PC-3 (cell line): Measurements from ENCODE around the gene LRPAP1. TPM values are rescaled to one million over a fixed set of nuclear protein-coding genes. Genes with fewer than 3 reads are reported as not detected.

Source experiments
- ATAC-seq: fragments of 200-7000 bp; cut with Tn5 transposase; 2 replicates; pipeline ENCODE4 v1.9.1; 2020; ENCODE audit warnings: mild to moderate bottlenecking, moderate library complexity
- BruUV-seq: library from RNA; stranded (reverse); fragments of 400-500 nt; replicated peaks from 2 replicates; lab custom pipeline; 2021; lab: Mats Ljungman, UMichigan
- CTCF ChIA-PET: fragments of 300-600 bp; sonication (Branson Sonifier 250); formaldehyde crosslinking; loops from one replicate; lab custom pipeline; 2022; ENCODE audit warnings: antibody characterized with exemption; lab: Charles Lee
- POLR2A ChIA-PET: fragments of 300-600 bp; sonication (Branson Sonifier 250); formaldehyde crosslinking; loops from one replicate; lab custom pipeline; 2022; ENCODE audit warnings: antibody characterized with exemption; ENCODE audit not compliant: unreplicated experiment; lab: Charles Lee
- DNase-seq: peaks from one replicate; pipeline ENCODE4 v3.0.0-alpha.2; 2015
- H2AFZ ChIP-seq: fragments of 300-600 bp; sonication (generic); 2 replicates; pipeline ENCODE4 v1.6.0; 2016; ENCODE audit warnings: antibody characterized with exemption, low read length
- H3F3A ChIP-seq: fragments of 300-600 bp; sonication (generic); one replicate; pipeline ENCODE4 v1.6.0; 2017; ENCODE audit warnings: antibody characterized with exemption, low read length, control low read depth, mild to moderate bottlenecking; ENCODE audit not compliant: unreplicated experiment
- H3K27ac ChIP-seq: fragments of 300-600 bp; sonication (generic); 2 replicates; pipeline ENCODE4 v1.5.1; 2016; ENCODE audit warnings: mild to moderate bottlenecking, low read length
- H3K27me3 ChIP-seq: fragments of 300-600 bp; sonication (generic); 2 replicates; pipeline ENCODE4 v1.6.1; 2016; ENCODE audit warnings: low read length, mixed read lengths
- H3K36me3 ChIP-seq: fragments of 300-600 bp; sonication (generic); 2 replicates; pipeline ENCODE4 v1.6.1; 2016; ENCODE audit warnings: low read depth, mixed run types, low read length, mixed read lengths
- H3K4me1 ChIP-seq: fragments of 300-600 bp; sonication (generic); 2 replicates; pipeline ENCODE4 v1.5.1; 2016; ENCODE audit warnings: low read length; ENCODE audit not compliant: insufficient read depth
- H3K4me2 ChIP-seq: fragments of 300-600 bp; sonication (generic); 2 replicates; pipeline ENCODE4 v1.6.0; 2016; ENCODE audit warnings: low read length
- H3K4me3 ChIP-seq: fragments of 300-600 bp; sonication (generic); 2 replicates; pipeline ENCODE4 v1.5.1; 2016; ENCODE audit warnings: mild to moderate bottlenecking, low read length, mixed read lengths
- H3K79me2 ChIP-seq: fragments of 300-600 bp; sonication (generic); 2 replicates; pipeline ENCODE4 v1.6.1; 2017; ENCODE audit warnings: low read length, mixed read lengths
- H3K9ac ChIP-seq: fragments of 300-600 bp; sonication (generic); 2 replicates; pipeline ENCODE4 v1.6.0; 2016; ENCODE audit warnings: mild to moderate bottlenecking, low read length
- H3K9me2 ChIP-seq: fragments of 300-600 bp; sonication (generic); replicated peaks from 2 replicates; pipeline ENCODE4 v1.6.1; 2016; ENCODE audit warnings: mixed run types, low read length, mixed read lengths
- H3K9me3 ChIP-seq: fragments of 300-600 bp; sonication (generic); 2 replicates; pipeline ENCODE4 v1.6.1; 2016; ENCODE audit warnings: low read length, mixed read lengths
- H4K20me1 ChIP-seq: fragments of 300-600 bp; sonication (generic); 2 replicates; pipeline ENCODE4 v1.6.1; 2016; ENCODE audit warnings: low read length, mixed read lengths
- CTCF ChIP-seq: fragments of 300-600 bp; sonication (generic); conservative IDR thresholded peaks from 2 replicates; pipeline ENCODE4 v1.5.1; 2017; ENCODE audit warnings: antibody characterized with exemption, low read depth, mild to moderate bottlenecking, low read length
- EZH2 ChIP-seq: fragments of 300-600 bp; sonication (generic); IDR thresholded peaks from one replicate; pipeline ENCODE4 v1.6.1; 2017; ENCODE audit warnings: antibody characterized with exemption, mild to moderate bottlenecking, low read length; ENCODE audit not compliant: unreplicated experiment
- EZH2phosphoT487 ChIP-seq: fragments of 300-600 bp; sonication (generic); IDR thresholded peaks from 2 replicates; pipeline ENCODE4 v1.6.1; 2018; ENCODE audit warnings: mild to moderate bottlenecking, antibody characterized with exemption, low read length, borderline replicate concordance
- intact Hi-C: fragments of 100-400 bp; cut with micrococcal nuclease; formaldehyde crosslinking; loops from 2 replicates; pipeline ENCODE4 v1.9.0; 2023
- total RNA-seq: library from RNA; depleted of rRNA; stranded (reverse); fragments of >200 nt; gene quantifications from 2 replicates; pipeline ENCODE4 v1.2.3, GENCODE V29; 2014

The LRPAP1 gene
- total RNA-seq, 1 experiment from 2014 or later = 133 TPM

DNA sequence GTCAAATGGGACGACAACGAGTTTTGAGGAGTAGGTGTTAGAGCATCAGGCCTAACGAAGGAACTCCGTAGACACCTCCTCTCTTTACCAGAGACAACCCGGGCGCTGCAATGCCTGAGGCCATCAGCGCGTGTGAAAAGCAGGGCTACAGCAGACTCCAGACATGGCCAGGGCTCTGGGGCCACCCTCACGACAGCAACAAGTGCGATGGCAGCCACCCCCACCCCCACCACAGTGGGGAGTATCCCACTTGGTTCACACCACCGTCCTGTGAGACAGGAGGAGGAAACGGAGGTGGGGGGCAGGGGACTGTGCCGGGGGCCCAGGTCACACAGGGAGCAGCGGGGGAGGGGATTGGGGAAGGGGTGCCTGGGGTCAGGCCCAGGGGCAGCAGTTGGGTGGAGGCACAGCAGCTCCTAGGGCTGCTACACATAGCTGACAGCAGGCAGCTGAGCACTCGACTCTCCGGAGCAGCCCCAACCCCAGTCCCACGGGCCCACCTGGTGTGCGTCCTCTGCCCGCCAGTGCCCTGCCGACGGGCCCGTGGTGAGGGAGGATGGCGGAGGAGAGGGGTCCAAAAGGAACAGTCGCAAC lies 8.5 kb downstream of the LRPAP1 start:
- Histone ChIP-seq H3K36me3 (no peaks in the 10 kb centered on the region; the same call in 1 of the 2 replicates), H3K4me3 (no peak overlapping the region), H3K4me2 (no peak overlapping the region), H3K27me3 (no peaks in the 10 kb centered on the region), H3K9ac (no peak overlapping the region), H4K20me1 (no peaks in the 10 kb centered on the region), H3K9me2 (no peaks in the 10 kb centered on the region), H3F3A (no peaks in the 10 kb centered on the region), H3K4me1 (no peaks in the 10 kb centered on the region), H3K27ac (no peak overlapping the region), H3K9me3 (no peaks in the 10 kb centered on the region), H2AFZ (no peak overlapping the region), H3K79me2 (peaks cover 12% of the 10 kb centered on the region)
- no TSS peak for BruUV-seq
- TF ChIP-seq CTCF = no peak
- no peak for TF ChIP-seq EZH2phosphoT487
- no peak for TF ChIP-seq EZH2
- ChIA-PET POLR2A (no interaction called here), CTCF (no interaction called here)
- DNase-seq (no peak), ATAC-seq (no peak)
- intact Hi-C loops = no loop called here

DNA sequence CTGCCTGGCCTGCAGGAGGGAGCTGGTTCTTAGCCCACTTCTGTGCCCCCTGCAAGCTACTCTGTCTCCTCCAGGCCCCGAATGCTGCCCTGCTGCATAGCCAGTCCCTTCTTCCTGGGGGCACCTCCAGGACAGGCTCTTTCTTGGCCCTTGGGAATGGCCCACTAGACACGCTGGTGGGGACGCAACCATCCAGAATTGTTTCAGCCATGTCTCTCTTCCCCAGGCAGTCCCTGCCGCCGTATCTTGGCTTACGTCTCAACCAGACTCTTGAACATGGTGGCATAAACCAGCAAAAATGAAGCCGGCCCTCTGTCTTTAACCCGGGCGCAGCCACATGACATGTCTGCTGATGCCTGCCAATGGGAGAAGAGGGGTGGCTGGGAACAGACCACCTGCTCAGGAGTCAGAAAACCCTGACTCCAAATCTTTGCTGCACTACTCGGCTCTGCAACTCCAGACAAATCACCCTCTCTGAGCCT lies 9.0 kb downstream of the LRPAP1 start:
- Histone ChIP-seq H3K4me2 (no peak overlapping the region), H3K4me1 (no peaks in the 10 kb centered on the region), H3K27me3 (no peaks in the 10 kb centered on the region), H3K9me3 (no peaks in the 10 kb centered on the region), H3K27ac (no peak overlapping the region), H3K4me3 (no peak overlapping the region), H4K20me1 (no peaks in the 10 kb centered on the region), H3F3A (no peaks in the 10 kb centered on the region), H2AFZ (no peak overlapping the region), H3K79me2 (peaks cover 7% of the 10 kb centered on the region; the same call in 1 of the 2 replicates), H3K9ac (no peak overlapping the region), H3K9me2 (no peaks in the 10 kb centered on the region), H3K36me3 (no peaks in the 10 kb centered on the region; the same call in 1 of the 2 replicates)
- CTCF ChIA-PET = no interaction called here
- BruUV-seq = no TSS peak
- no peak for DNase-seq
- no peak for TF ChIP-seq EZH2
- no peak for TF ChIP-seq EZH2phosphoT487
- no peak for TF ChIP-seq CTCF
- intact Hi-C loops = no loop called here
- POLR2A ChIA-PET = no interaction called here
- ATAC-seq = no peak

DNA sequence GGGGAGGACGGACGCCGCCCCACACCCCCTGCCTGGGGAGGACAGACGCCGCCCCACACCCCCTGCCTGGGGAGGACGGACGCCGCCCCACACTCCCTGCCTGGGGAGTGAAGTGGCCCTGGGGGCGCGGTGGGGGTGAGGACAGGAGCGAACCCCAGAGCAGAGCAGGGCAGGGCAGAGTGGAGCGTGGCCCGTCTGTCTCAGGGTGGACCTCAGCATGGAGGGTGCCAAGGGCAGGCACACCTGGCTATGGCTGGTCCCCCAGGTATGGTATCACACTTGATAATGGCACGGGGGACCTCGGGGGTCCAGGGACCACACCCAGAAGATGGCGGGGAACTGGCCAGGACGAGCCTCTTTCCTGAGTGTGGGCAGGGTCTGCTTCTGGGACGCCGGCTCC lies 9.6 kb downstream of the LRPAP1 start:
- H3K27me3 ChIP-seq = no peaks in the 10 kb centered on the region
- intact Hi-C loops = no loop called here
- H3K9me2 ChIP-seq = no peaks in the 10 kb centered on the region
- H3K4me3 ChIP-seq = no peak overlapping the region
- H4K20me1 ChIP-seq = no peaks in the 10 kb centered on the region
- no peaks in the 10 kb centered on the region for H3K9me3 ChIP-seq
- no peak overlapping the region for H3K9ac ChIP-seq
- no peaks in the 10 kb centered on the region; the same call in 1 of the 2 replicates for H3K36me3 ChIP-seq
- DNase-seq (no peak), ATAC-seq (no peak)
- H3K4me1 ChIP-seq = no peaks in the 10 kb centered on the region
- no peak overlapping the region for H3K4me2 ChIP-seq
- 0 out of 2 replicates have a peak, but pooled peaks cover 1% of the 10 kb centered on the region for H3K79me2 ChIP-seq
- H3F3A ChIP-seq = no peaks in the 10 kb centered on the region
- H3K27ac ChIP-seq = no peak overlapping the region
- TF ChIP-seq EZH2phosphoT487 (no peak), CTCF (no peak), EZH2 (no peak)
- ChIA-PET CTCF (no interaction called here), POLR2A (no interaction called here)
- no peak overlapping the region for H2AFZ ChIP-seq
- no TSS peak for BruUV-seq
